ENCODE data around the gene CCDC66. TPM values are rescaled to one million over a fixed set of nuclear protein-coding genes. Genes with fewer than 3 reads are reported as not detected.
A peak's percentile ranks its signal among the peaks of the same experiment; 100 is the strongest.
"Not testable (repeated sequence)": the region's sequence is repeated elsewhere in the genome, so short reads cannot be mapped to it uniquely, and the experiment has no call there.

The CCDC66 gene
- total and polyA plus RNA-seq, 4 donors: 5.1 to 88.2 (median 15.8) TPM

- no peaks in the 10 kb centered on the region for H3K9me3 ChIP-seq (ENCODE audit: control insufficient read depth in 4 of 4, insufficient read depth in 3 of 4, low read length in 3 of 4)
- peaks cover 13 to 29% (median 26%) of the 10 kb centered on the region in 4 donors for H3K36me3 ChIP-seq (ENCODE audit: control insufficient read depth in 4 of 4, insufficient read depth in 4 of 4, low read length in 4 of 4)
- ATAC-seq (ENCODE audit: insufficient read depth, low FRiP score) (no peak), DNase-seq (no peak)
- no peaks in the 10 kb centered on the region for H3K4me1 ChIP-seq (ENCODE audit: control insufficient read depth in 5 of 5, insufficient read depth in 5 of 5, low read length in 5 of 5)
- no peak overlapping the region for H3K27ac ChIP-seq (ENCODE audit: low read depth in 1 of 2, low read length in 1 of 2)
- H3K4me3 ChIP-seq: no peak overlapping the region
- TF ChIP-seq, protein P1, sequence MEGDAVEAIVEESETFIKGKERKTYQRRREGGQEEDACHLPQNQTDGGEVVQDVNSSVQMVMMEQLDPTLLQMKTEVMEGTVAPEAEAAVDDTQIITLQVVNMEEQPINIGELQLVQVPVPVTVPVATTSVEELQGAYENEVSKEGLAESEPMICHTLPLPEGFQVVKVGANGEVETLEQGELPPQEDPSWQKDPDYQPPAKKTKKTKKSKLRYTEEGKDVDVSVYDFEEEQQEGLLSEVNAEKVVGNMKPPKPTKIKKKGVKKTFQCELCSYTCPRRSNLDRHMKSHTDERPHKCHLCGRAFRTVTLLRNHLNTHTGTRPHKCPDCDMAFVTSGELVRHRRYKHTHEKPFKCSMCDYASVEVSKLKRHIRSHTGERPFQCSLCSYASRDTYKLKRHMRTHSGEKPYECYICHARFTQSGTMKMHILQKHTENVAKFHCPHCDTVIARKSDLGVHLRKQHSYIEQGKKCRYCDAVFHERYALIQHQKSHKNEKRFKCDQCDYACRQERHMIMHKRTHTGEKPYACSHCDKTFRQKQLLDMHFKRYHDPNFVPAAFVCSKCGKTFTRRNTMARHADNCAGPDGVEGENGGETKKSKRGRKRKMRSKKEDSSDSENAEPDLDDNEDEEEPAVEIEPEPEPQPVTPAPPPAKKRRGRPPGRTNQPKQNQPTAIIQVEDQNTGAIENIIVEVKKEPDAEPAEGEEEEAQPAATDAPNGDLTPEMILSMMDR (IDR thresholded peaks at IDR 0.05; ENCODE audit: control extremely low read depth, extremely low read depth): no peak
- H3K27me3 ChIP-seq (ENCODE audit: control insufficient read depth in 3 of 3, insufficient read depth in 3 of 3, low read length in 2 of 3): no peaks in the 10 kb centered on the region
- no peak overlapping the region for H3K9ac ChIP-seq (ENCODE audit: insufficient read depth in 1 of 2, low read length in 2 of 2)
- WGBS, 2 donors: 95 to 97% methylated on average over 1 of the region's 1 CpG
These were observed 16.5 kb downstream of the CCDC66 start for GRCh38 chr3:56573501-56573900.

GRCh38 chr3:56581941-56582340 lies 25.0 kb downstream of the CCDC66 start:
- H3K36me3 ChIP-seq (ENCODE audit: control insufficient read depth in 4 of 4, insufficient read depth in 4 of 4, low read length in 4 of 4); H3K4me1 ChIP-seq (ENCODE audit: control insufficient read depth in 5 of 5, insufficient read depth in 5 of 5, low read length in 5 of 5); H3K4me3 ChIP-seq; H3K9me3 ChIP-seq (ENCODE audit: control insufficient read depth in 4 of 4, insufficient read depth in 3 of 4, low read length in 3 of 4); H3K9ac ChIP-seq (ENCODE audit: insufficient read depth in 1 of 2, low read length in 2 of 2); ATAC-seq (ENCODE audit: insufficient read depth, low FRiP score); H3K27ac ChIP-seq (ENCODE audit: low read depth in 1 of 2, low read length in 1 of 2); H3K27me3 ChIP-seq (ENCODE audit: control insufficient read depth in 3 of 3, insufficient read depth in 3 of 3, low read length in 2 of 3); DNase-seq: not testable (repeated sequence)
- 90 to 95% methylated on average over 8 to 12 of the region's 12 CpGs for WGBS, 2 donors

GRCh38 chr3:56584275-56584674 lies 27.3 kb downstream of the CCDC66 start:
- H3K9me3 ChIP-seq (ENCODE audit: control insufficient read depth in 4 of 4, insufficient read depth in 3 of 4, low read length in 3 of 4); DNase-seq; ATAC-seq (ENCODE audit: insufficient read depth, low FRiP score); H3K36me3 ChIP-seq (ENCODE audit: control insufficient read depth in 4 of 4, insufficient read depth in 4 of 4, low read length in 4 of 4); H3K27me3 ChIP-seq (ENCODE audit: control insufficient read depth in 3 of 3, insufficient read depth in 3 of 3, low read length in 2 of 3); H3K4me1 ChIP-seq (ENCODE audit: control insufficient read depth in 5 of 5, insufficient read depth in 5 of 5, low read length in 5 of 5); H3K4me3 ChIP-seq; H3K9ac ChIP-seq (ENCODE audit: insufficient read depth in 1 of 2, low read length in 2 of 2); H3K27ac ChIP-seq (ENCODE audit: low read depth in 1 of 2, low read length in 1 of 2): not testable (repeated sequence)
- WGBS, 2 donors: 91% methylated on average over 18 to 28 of the region's 28 CpGs

GRCh38 chr3:56590814-56591213 lies 33.8 kb downstream of the CCDC66 start:
- WGBS, 2 donors: 33 to 38% methylated on average over 1 of the region's 1 CpG
- H3K4me3 ChIP-seq: no peak overlapping the region
- ATAC-seq (ENCODE audit: insufficient read depth, low FRiP score) (no peak), DNase-seq (peak in 1 of 3 donors; percentile 28)
- H3K27ac ChIP-seq (ENCODE audit: low read depth in 1 of 2, low read length in 1 of 2): no peak overlapping the region
- H3K4me1 ChIP-seq (ENCODE audit: control insufficient read depth in 5 of 5, insufficient read depth in 5 of 5, low read length in 5 of 5): peaks cover 0 to 22% (median 10%) of the 10 kb centered on the region in 5 donors
- H3K9ac ChIP-seq (ENCODE audit: insufficient read depth in 1 of 2, low read length in 2 of 2): no peak overlapping the region
- no peaks in the 10 kb centered on the region for H3K9me3 ChIP-seq (ENCODE audit: control insufficient read depth in 4 of 4, insufficient read depth in 3 of 4, low read length in 3 of 4)
- H3K36me3 ChIP-seq (ENCODE audit: control insufficient read depth in 4 of 4, insufficient read depth in 4 of 4, low read length in 4 of 4): peaks cover 1 to 15% (median 8%) of the 10 kb centered on the region in 4 donors
- H3K27me3 ChIP-seq (ENCODE audit: control insufficient read depth in 3 of 3, insufficient read depth in 3 of 3, low read length in 2 of 3): no peaks in the 10 kb centered on the region
- TF ChIP-seq, protein P1 (IDR thresholded peaks at IDR 0.05; ENCODE audit: control extremely low read depth, extremely low read depth): no peak
